Skin of body (tissue), 2 donors: ENCODE measurements around the gene SLC5A5. TPM values are rescaled to one million over a fixed set of nuclear protein-coding genes. Genes with fewer than 3 reads are reported as not detected.

Experiments used
- DNase-seq: peaks from one replicate; lab custom pipeline; 2025; lab: John Stamatoyannopoulos, UW
- total RNA-seq: library from RNA; depleted of rRNA; stranded (reverse); fragments of >200 nt; gene quantifications from one replicate; pipeline ENCODE4 v1.2.3, GENCODE V29; 2014

The SLC5A5 gene
- not detected for total RNA-seq

DNA sequence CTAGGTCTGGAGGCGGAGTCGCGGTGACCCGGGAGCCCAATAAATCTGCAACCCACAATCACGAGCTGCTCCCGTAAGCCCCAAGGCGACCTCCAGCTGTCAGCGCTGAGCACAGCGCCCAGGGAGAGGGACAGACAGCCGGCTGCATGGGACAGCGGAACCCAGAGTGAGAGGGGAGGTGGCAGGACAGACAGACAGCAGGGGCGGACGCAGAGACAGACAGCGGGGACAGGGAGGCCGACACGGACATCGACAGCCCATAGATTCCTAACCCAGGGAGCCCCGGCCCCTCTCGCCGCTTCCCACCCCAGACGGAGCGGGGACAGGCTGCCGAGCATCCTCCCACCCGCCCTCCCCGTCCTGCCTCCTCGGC, at the start of gene SLC5A5:
Gene SLC5A5 (plus strand): TSS at position 68 of the 373 bp plus-strand sequence. CDS start 375 bp downstream, outside the sequence.
- DNase-seq = no peak

DNA sequence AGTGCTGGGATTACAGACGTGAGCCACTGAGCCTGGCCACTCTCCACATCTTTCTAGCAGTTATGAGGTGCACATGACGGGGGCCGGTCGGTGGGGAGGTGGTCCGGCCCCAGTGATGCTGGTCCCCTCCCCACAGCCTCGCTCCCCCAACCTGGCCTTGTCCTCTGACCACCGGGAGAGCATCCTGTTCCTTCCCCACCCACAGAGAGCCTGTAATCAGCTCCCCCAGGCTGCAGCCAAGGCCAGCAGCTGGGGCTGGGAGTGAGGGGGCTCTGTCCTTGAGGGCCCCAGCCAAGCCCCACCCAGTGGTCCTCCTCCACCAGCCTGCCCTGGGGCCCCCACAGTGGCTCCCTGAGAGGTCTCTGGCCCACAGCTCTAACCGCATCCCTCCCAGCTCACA, 47.4 kb upstream of the SLC5A5 start:
- no peak for DNase-seq

DNA sequence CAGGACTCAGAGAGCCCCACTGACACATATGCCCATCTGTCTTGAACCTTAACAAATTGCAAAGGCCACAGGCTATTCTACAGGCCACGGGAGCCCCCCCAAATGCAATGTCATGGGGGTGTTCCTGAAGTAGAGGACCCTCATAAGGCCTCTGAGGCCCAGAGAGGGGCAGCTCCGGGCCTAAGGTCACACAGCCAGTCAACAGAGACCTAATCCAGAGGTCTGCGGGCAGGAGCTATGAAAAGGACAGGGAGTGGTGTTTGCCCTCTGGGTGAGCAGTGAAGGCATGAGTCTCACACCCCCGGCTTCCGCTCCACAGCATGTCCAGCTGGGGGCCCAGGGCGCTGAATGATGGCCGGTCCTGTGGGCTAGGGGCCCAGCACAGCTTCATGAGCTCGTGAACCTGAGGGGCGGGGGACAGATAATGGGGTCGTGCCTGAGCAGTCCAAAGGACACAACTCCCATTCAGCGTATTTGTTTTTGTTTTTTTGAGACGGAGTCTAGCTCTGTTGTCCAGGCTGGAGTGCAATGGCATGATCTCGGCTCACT, 45.2 kb upstream of the SLC5A5 start:
- DNase-seq = no peak

DNA sequence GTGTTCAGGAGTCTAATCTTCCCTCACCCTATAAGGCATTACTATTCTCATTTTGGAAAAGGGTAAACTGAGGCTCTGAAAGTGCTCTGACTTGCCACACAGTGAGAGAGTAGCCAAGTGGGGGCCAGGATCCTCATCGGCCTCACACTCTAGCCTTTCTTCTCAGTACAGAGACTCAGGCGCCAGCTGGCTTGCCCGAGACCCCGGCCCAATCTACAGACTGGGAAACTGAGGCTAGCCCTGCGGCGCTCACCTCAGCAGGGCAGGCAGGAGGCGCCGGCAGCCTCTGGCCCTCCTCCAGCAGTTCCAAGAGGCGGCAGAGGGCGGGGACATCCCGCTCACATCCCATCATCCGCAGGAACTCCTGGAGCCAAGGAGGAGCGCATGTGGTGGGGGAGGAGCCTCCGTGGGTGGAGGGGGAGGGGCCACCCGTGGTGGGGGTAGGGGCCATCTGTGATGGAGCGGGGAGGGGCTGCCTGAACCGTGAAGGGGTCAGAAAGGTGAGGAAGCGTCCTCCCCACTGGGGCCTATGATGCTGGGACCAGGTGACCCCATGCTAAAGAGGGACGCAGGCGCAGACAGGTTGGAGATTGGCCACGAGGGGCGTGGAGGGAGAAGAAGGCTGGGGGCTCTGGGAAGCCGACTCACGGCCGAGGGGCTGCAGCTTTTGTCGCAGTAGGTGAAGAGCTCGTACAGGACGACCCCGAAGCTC, 41.7 kb upstream of the SLC5A5 start:
- DNase-seq = no peak

DNA sequence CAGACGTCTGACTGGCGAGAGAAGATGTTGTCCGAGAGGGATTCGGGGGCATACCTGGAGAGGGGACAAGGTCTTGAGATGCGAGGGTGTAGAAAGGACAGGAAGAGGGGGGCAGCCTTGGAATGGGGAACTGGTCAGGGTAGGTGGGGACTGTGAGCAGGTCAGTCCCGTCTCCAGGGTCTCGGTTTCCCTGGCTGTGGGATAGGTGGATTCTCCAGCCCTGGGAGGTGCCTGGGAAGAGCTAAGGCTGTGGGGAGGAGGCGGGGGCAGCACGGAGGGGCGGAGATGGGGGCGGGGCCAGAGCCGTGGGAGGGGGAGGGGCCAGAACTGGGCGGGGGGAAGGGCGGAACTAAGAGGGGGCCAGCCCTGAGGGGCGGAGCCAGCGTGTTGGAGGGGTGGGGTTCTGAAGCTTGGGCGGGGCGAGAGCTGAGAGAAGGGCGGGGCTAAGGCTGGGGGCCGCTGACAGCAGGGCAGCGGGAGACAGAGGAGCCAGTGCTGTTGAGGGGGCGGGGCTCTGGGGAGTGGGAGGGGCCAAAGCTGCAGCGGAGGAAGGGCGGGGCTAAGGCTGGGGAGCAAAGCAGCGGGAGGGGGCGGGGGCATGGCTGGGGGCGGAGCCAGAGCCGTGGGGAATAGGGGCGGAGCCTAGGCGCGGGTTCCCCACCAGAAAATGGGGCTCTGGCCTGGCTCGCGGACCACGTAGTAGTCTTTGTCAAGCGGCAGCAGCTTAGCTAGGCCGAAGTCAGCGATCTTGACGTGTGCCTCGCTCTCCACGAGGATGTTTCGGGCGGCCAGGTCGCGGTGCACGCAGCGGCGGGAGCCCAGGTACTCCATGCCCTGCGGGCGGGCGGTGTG, 41.0 kb upstream of the SLC5A5 start:
- DNase-seq = no peak

DNA sequence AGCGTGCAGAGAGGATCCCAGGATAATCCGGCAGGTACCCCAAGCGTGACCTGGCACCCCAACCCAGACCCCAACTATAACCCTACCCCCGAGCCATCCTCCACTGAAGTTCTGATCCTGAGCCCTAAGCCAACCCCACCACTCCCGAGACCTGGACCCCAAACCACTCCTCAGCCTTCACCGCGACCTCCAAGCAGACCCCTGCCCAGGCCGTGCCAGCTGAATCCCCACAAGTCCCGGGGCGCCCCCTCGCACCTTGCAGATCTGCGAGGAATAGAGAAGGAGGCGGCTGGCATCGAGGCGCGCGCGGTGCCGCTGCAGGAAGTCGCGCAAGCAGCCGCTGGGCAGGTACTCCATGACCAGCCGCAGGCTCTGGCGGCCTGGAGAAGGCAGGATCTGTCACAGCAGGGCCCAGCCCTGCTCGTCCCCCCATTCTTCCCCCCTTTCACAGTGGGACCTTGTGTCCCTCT, 40.3 kb upstream of the SLC5A5 start:
- no peak for DNase-seq

DNA sequence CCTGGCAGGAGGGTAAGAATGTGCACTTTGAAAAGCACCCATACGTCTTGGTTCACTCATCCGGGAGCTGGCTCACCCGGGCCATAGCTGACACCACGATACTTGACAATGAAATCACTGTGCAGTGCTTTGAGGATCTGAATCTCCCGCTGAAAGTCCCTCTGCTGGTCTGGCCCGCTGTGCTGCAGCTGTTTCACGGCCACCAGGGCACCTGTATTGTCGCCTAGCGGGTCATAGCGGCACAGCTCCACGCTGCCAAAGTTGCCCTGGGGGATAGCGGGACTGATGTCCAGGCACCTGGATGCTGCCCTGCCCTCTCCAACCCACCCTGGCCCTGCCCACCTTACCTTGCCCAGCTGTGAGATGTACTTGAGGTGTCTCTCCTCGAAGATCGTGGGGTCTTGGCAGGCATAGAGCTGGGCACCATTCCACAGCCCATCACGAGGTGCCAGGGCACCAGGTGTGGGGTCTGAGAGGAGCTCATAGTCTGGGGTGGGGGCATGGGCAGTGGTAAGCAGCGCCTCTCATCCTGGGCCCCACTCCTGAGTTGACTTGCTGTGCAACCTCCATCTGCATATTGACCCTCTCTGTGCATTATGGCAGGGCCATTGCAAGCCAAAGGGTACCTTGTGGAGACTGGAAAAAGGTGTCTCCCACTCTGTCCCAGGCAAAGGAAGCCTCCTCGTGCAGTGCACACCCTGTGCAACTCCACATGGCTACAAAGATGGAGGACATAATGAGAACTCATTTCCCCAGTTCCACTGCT, 39.1 kb upstream of the SLC5A5 start:
- no peak for DNase-seq

DNA sequence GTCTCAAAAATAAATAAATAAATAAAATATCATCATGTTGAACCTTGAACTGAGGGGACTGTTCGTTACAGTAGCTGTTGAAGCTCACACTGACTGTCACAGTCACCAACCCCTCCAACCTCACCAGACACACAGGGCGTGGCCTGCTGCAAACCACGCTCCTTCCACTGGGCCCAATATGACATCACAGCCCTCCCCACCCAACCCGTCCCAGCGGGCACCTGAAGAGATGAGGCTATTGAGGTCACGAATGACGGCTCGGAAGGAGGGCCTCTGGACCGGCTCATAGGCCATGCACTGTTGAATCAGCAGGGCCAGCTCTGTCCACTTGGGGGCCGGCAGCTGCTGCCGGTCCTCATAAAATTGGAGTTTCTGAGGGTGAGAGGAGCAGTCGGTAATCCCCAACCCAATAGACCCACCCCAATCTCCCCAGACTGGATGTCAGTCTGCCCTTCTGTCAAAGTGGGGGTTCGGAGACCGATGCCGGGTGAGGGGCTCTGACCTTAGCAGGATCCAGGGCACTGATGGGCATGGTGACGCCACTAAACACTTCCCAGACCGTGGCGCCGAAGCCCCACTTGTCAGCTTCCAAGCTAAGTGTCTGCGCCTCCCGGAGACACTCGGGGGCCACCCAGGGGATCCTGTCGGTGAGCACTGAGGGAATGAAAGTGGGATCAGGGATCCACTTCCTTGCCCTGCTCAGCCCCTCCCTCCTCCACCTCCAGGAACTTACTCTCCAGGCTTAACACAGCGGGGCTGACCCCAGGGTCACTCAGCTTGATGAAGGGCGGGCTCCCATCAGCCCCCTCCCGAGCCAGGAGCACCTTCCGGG, 37.2 kb upstream of the SLC5A5 start:
- DNase-seq = no peak

DNA sequence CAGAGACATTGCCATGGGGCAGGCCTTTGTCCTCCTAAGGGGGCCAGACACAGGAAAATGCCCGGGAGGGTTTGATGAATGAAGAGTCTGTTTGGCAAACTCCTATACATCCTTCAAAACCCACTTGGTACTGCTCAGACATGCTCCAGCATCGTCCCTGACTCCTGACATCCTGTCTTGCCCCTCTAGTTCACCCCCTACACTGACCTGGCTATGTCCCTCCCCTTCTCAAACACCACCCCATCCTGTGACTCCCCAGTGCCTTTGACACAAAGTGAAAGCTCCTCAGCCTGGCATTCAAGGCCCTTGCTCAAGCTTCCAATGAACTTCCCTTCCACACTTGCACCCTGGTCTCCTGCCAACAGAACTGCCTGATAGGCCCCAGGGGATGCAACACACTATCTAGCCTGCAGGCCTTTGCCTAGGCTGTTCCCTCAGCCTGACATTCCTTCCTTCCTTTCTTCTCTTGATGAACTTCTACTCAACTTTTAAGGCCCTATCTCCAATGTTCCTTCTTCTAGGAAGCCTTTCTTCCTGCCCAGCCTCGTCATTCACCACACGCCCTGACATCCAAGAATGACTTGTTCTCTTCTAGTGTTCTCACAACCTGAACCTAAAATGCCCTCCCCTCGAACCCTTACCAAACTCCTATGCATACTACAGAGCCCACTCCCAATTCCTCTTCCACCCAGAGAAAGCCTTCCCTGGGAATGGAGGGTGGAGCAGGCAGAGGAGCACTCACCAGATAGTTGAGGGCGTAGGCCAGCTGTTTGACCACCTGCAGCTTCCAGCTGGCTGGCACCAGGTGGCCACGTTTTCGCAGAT, 36.4 kb upstream of the SLC5A5 start:
- no peak for DNase-seq

DNA sequence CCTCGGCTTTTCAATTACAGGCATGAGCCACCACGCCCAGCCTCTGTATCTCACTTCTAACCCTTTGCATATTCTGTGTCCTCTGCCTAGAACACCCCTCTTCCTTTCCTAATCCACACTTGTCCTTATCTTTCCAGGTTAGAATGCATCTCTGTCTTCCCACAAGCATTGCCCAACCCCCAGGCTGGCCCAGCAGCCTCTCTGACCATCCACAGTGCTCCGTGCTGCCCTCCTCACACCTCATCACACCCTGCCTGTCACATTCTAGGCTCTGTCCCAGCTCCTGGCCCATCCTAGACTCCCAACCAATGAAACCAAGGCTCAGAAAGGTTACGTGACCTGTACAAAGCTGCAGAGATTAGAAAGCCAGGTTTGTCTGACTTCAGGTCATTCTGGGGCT, 35.2 kb upstream of the SLC5A5 start:
- no peak for DNase-seq

DNA sequence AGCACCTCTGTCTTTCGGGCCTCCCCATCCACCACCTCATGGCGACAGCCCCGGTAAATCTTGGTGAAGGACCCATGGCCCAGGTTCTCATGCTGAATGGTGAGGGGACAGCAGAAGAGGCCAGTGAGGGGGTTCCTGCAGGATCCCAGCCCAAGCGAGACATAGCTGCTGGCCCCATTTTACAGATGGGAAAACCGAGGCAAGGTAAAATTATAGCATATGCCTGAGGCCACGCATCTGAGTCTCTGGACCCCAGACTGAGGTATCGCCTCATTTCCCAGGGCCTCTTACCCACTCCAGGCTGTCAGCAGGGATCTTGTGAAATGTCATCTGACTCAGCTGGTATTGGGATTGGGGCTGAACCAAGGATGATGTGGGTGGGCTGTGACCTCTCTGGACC, 33.8 kb upstream of the SLC5A5 start:
- no peak for DNase-seq

DNA sequence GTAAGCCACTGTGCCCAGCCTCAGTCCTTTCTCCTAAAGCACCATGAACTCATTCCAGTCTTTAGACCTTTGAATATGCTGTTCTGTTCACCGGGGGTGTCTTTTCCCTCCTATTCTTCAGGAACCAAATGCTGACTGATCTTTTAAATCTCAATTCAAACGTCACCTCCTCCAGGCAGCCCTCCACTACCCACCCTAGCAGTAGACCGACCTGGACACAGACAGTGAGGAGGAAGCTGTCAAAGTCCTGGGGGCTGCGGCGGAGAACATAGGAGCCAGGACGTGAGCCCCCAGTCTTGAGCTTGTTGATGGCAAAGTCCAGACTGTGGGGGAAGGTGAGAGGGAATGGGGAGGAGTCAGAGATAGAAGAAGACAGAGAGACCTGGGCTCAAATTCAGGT, 31.7 kb upstream of the SLC5A5 start:
- no peak for DNase-seq

DNA sequence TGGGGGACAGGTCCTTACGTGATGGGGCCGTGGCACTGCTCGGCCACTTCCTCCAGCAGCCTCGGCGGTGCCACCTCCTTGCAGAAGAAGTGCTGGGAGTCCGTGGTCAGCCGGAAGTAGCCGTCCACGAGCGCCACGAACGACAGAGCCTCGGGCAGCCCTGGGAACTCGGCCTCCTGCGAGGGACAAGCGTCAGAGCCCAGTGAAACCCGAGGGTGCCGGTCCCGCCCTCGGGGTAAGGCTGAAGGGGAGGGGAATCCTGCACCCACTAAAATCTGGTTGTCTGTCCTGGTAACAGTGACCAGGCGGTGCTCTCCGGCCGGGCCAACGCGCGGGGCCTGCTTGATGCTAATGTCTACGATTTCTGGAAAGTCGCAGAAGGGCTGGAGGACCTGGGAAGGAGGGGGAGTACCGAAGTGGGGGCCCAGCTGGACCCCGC, 30.4 kb upstream of the SLC5A5 start:
- no peak for DNase-seq

DNA sequence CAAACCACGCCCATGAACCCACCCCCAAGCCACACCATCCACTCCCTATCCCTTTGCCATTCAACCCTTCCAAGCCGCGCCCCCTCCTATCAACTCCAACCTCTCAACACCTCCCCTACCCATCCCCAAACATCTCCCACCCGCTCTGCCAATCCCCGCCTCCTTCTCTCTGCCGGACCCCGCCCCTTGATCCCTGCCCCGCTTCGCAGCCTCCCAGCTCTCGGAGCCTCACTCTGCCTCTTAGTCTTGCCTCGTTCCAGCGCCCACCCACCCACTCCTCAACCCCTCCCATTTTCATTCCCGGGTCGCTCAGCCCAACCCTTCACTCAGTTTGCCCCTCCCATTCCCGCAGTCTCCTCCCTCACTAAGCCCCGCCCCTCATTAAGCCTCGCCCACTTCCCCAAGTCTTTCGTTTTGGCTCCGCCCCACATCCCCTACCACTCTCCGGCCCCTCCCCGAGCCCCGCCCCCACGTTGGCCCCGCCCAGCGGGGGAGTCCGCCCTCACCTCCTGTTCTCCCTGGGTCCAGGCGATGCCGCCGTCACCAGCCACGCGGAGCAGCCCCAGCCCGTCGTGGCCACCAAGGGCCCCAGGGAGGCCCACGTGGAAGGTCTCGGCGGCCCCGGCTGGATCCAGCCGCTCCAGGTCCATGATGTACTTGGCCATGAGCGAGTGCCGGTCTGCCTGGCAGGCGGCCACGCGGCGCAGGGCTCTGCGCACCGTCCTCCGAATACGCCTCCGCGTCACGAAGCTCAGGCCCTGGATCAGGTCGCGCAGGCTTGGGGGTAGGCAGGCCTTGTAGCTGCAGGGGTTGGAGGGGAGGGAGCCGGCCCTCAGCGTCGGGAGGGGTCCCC, 29.7 kb upstream of the SLC5A5 start:
- DNase-seq = peak; percentile 63

DNA sequence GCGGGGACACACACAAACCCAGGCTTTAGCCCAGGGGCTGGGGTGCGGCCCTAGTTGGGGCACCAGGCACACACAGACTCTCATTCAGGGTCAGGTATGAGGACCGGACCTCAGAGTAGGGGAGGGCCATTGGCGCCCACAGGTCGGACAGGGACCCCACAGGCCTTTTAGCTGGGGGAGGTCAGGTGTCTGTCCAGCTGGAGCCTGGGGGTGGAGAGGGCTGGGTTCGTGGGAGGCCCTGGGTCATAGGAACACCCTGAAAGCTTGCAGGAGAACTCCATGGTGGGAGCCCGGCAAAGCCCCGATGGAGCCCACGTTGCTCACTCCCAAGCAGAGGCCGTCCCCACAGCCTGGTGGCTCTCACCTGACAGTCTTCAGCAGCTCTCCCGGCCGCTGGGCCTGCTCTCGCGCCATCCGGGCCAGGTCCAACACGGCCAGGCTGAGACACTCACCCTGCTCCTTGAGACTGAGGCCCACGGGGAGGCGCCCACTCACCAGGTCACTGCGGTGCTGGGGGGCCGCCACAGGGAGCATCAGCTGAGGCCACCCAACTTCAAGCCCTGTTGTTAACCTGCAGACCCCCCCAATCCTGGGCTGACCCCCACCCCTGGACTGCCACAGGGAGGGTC, 29.0 kb upstream of the SLC5A5 start:
- no peak for DNase-seq

DNA sequence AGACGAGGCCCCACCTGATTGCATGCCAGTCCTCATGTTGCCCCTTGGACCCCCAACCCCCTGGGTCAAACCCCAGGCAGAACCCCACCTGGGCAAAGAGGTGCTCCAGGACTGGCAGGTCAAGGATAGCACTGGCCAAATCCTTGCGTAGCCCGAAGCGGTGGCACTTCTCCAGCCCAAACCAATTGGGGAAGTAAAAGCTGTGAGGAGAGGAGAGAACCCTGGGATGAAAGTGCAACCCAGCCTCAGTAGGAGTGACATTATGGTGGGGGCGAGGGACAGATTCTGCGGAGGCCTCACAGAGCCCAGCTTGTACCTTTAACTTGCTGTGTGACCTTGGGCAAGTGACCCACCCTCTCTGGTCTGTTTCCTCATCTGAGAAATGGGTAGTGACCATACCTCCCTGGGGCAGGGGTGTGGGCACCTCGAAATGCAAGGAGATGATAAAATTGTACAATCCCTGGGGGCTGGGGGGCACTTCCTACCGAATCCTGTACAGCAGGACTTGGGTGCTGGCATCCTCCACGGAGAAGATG, 28.4 kb upstream of the SLC5A5 start:
- DNase-seq = no peak

DNA sequence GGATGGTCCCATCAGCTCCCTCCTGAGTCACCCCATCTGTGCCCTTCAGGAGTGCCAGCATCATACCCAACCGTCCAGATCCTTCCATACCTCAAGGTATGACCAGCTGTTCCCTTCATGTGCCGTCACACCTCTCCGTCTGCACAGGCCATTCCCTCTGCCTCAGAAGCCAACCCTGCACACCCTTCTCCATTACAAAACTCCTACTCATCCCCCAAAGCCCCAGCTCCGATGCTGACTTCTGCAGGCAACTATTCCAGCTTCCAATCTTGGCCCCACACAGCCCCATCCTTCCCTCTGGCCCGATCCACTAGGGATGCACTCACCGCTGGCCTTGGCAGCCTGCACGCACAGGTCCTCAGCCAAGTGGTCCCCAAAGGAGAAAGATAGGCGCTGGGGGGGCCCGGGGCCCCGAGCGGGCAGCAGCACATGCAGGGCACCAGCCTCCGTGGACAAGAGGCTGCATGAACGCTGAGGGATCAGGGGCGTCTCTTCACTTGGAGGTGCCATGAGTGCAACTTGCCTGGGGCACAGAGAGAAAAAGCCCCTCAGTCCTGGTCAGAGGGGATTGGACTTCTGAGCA, 27.7 kb upstream of the SLC5A5 start:
- DNase-seq = no peak

DNA sequence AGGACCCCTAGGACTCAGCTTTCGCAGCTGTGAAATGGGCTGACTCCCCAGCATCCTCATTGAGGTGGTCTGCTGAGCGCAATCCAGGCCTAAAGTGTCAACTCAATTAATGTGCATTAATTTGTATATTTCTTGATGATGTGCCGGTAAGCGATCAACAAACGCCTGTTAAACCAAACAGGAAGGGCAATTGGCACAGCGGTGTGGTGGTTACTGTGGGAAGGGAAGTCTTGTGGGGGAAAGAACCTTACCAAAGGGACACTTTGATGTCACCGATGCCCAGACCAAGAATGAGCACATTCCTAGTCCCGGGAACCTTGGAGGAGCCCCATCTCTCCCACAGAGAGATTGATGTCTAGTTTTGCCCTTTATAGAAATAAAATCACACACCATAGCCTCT, 25.6 kb upstream of the SLC5A5 start:
- no peak for DNase-seq
